Esophagus muscularis mucosa (tissue), 4 donors: ENCODE results near the gene TMEM220. TPM values are rescaled to one million over a fixed set of nuclear protein-coding genes. Genes with fewer than 3 reads are reported as not detected.

Source experiments
- DNase-seq: peaks from one replicate; pipeline ENCODE4 v3.0.0-alpha.2; 2017; ENCODE audit errors: extremely low spot score
- H3K27ac ChIP-seq, 4 donors: fragments of 200-600 bp; sonication (generic); replicated peaks in 1 of 4; 1 replicate in 3 of 4; 2 replicates in 1 of 4; pipeline ENCODE4 v1.5.1; 2016 to 2019; ENCODE audit warnings: mild to moderate bottlenecking in 1 of 4
- H3K27me3 ChIP-seq, 4 donors: fragments of 200-600 bp; sonication (generic); one replicate each; pipeline versions ENCODE4 v1.5.1 to v1.6.0; 2016 to 2019
- H3K36me3 ChIP-seq, 4 donors: fragments of 200-600 bp; sonication (generic); one replicate each; pipeline ENCODE4 v1.5.1; 2016 to 2019
- H3K4me1 ChIP-seq, 4 donors: fragments of 200-600 bp; sonication (generic); one replicate each; pipeline ENCODE4 v1.5.1; 2016 to 2019
- H3K4me3 ChIP-seq, 4 donors: fragments of 200-600 bp; sonication (generic); 1 replicate in 2 of 4; 2 replicates in 2 of 4; pipeline ENCODE4 v1.5.1; 2016 to 2019; ENCODE audit warnings: mild to moderate bottlenecking in 4 of 4, moderate library complexity in 1 of 4
- H3K9me3 ChIP-seq, 4 donors: fragments of 200-600 bp; sonication (generic); 1 replicate in 3 of 4; 2 replicates in 1 of 4; pipeline ENCODE4 v1.5.1; 2016 to 2019
- CTCF ChIP-seq, 3 experiments: fragments of 200-600 bp in 2 of 3; fragments of 450-650 bp in 1 of 3; sonication (generic) in 2 of 3; IDR thresholded peaks; one replicate each; pipeline ENCODE4 v1.5.1; 2017 to 2019; ENCODE audit warnings: antibody characterized with exemption in 3 of 3, mild to moderate bottlenecking in 2 of 3, moderate library complexity in 1 of 3
- EP300 ChIP-seq: sonication (generic); formaldehyde crosslinking; IDR thresholded peaks from one replicate; pipeline ENCODE4 v1.6.1; 2017; ENCODE audit warnings: antibody characterized with exemption
- POLR2A ChIP-seq: fragments of 450-650 bp; IDR thresholded peaks from one replicate; pipeline ENCODE4 v1.6.1; 2017; ENCODE audit warnings: antibody characterized with exemption, moderate library complexity, mild to moderate bottlenecking, low read depth
- POLR2AphosphoS5 ChIP-seq, 2 donors: sonication (generic); formaldehyde crosslinking; IDR thresholded peaks; one replicate each; pipeline ENCODE4 v1.6.1; 2017; ENCODE audit warnings: antibody characterized with exemption in 2 of 2
- WGBS: methylation state at CpG from one replicate; pipeline ENCODE4 v1.1.5; 2018; 5-methylcytosine and 5-hydroxymethylcytosine counted together
- intact Hi-C: fragments of 100-400 bp; cut with DNase I; formaldehyde crosslinking; loops from one replicate; pipeline ENCODE4 v1.15.1; 2023
- total RNA-seq, 4 donors: library from RNA; depleted of rRNA; stranded (reverse); fragments of >200 nt; gene quantifications; one replicate each; pipeline versions ENCODE4 v1.1.0 to v1.2.1, GENCODE V29; 2016

TMEM220 gene
- total RNA-seq, 4 donors from 2014 or later = 7.5 to 15.4 (median 11.1) TPM

- intact Hi-C loops = no loop called here
- Histone ChIP-seq H3K9me3 (peaks cover 0 to 7% (median 1%) of the 10 kb centered on the region in 4 donors), H3K27me3 (no peaks in the 10 kb centered on the region), H3K36me3 (no peaks in the 10 kb centered on the region), H3K4me1 (no peaks in the 10 kb centered on the region), H3K4me3 (no peak overlapping the region), H3K27ac (no peak overlapping the region)
- TF ChIP-seq CTCF (IDR thresholded peaks at IDR 0.05) (no peak), POLR2A (no peak), POLR2AphosphoS5 (IDR thresholded peaks at IDR 0.05) (no peak), EP300 (no peak)
- no peak for DNase-seq
- 80% methylated on average over 5 of the region's 5 CpGs for WGBS
Observed at GRCh38 chr17:10775740-10776356, 46.0 kb upstream of the TMEM220 start.

- TF ChIP-seq CTCF (IDR thresholded peaks at IDR 0.05) (no peak), EP300 (no peak), POLR2AphosphoS5 (IDR thresholded peaks at IDR 0.05) (no peak), POLR2A (no peak)
- Histone ChIP-seq H3K4me1 (no peaks in the 10 kb centered on the region), H3K27me3 (no peaks in the 10 kb centered on the region), H3K27ac (no peak overlapping the region), H3K4me3 (no peak overlapping the region), H3K36me3 (no peaks in the 10 kb centered on the region), H3K9me3 (peaks cover 0 to 7% (median under 1%) of the 10 kb centered on the region in 4 donors)
- intact Hi-C loops = no loop called here
- WGBS = 87% methylated on average over 4 of the region's 4 CpGs
- no peak for DNase-seq
Observed at GRCh38 chr17:10775058-10775457, 45.2 kb upstream of the TMEM220 start.

GRCh38 chr17:10773391-10773790 lies 43.6 kb upstream of the TMEM220 start:
- no peak for DNase-seq
- H3K9me3 ChIP-seq = peaks cover 0 to 7% (median 2%) of the 10 kb centered on the region in 4 donors
- 80% methylated on average over 2 of the region's 2 CpGs for WGBS
- no peak overlapping the region for H3K27ac ChIP-seq
- no peaks in the 10 kb centered on the region for H3K36me3 ChIP-seq
- H3K27me3 ChIP-seq = no peaks in the 10 kb centered on the region
- no peaks in the 10 kb centered on the region for H3K4me1 ChIP-seq
- intact Hi-C loops = no loop called here
- TF ChIP-seq POLR2A = no peak
- TF ChIP-seq POLR2AphosphoS5 (IDR thresholded peaks at IDR 0.05) = no peak
- TF ChIP-seq EP300 = no peak
- TF ChIP-seq CTCF (IDR thresholded peaks at IDR 0.05) = no peak
- H3K4me3 ChIP-seq = no peak overlapping the region

GRCh38 chr17:10772425-10773380 lies 42.9 kb upstream of the TMEM220 start:
- WGBS = 47% methylated on average over 9 of the region's 9 CpGs
- intact Hi-C loops = no loop called here
- no peak for DNase-seq

More at GRCh38 chr17:10772425-10773380, 42.9 kb upstream of the TMEM220 start:
- no peaks in the 10 kb centered on the region for H3K4me1 ChIP-seq
- H3K27me3 ChIP-seq = no peaks in the 10 kb centered on the region
- peaks cover 0 to 2% (median 0%) of the 10 kb centered on the region in 4 donors for H3K36me3 ChIP-seq
- H3K9me3 ChIP-seq = peaks cover 0 to 7% (median 2%) of the 10 kb centered on the region in 4 donors
- TF ChIP-seq POLR2A (no peak), CTCF (IDR thresholded peaks at IDR 0.05) (peak in 2 of 3 experiments; percentile 17 to 39)
- H3K27ac ChIP-seq = no peak overlapping the region
- no peak overlapping the region for H3K4me3 ChIP-seq
